GM11168 (cell line): ENCODE data around the gene C12orf43.

Experiments
- in situ Hi-C: fragments of 300-500 bp; cut with MboI; formaldehyde crosslinking; loops from one replicate; pipeline ENCODE4 v1.12.0; 2022; ENCODE audit warnings: low sequenced_read_pairs; ENCODE audit not compliant: unreplicated experiment

C12orf43 gene

DNA sequence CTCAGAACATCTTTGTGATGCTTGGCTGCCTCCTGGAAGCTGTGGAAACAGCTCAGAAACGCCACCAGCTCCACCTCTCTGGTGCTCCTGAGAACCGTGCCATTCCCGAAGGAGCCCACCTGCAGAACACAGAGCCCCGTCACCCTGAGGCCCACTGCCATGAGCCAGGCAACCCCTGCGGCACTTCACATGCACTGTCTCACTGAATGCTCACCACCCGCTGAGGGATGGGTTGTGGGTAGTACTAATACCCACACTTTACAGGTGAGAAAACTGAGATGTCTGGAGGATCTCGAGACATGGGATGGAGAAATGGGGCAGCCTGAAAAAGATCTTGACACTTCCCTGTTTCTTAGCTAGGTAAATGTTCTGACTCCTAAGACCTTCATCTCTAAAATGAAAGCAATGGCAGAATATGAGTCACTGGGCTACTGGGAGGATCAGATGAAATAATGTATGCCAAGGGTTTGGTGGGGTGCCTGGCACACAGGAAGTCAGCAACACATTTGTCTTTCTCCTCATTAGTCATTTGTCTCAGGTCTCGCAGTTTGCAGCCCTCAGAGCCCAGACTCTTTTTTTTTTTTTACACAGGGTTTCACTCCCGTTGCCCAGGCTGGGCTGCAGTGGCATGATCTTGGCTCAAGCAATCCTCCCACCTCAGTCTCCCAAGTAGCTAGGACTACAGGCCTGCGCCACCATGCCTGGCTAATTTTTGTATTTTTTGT, 17.5 kb upstream of the C12orf43 start:
- in situ Hi-C loops: no loop called here

- in situ Hi-C loops: no loop called here
Observed at GRCh38 chr12:121030576-121031212, 14.4 kb upstream of the C12orf43 start.

DNA sequence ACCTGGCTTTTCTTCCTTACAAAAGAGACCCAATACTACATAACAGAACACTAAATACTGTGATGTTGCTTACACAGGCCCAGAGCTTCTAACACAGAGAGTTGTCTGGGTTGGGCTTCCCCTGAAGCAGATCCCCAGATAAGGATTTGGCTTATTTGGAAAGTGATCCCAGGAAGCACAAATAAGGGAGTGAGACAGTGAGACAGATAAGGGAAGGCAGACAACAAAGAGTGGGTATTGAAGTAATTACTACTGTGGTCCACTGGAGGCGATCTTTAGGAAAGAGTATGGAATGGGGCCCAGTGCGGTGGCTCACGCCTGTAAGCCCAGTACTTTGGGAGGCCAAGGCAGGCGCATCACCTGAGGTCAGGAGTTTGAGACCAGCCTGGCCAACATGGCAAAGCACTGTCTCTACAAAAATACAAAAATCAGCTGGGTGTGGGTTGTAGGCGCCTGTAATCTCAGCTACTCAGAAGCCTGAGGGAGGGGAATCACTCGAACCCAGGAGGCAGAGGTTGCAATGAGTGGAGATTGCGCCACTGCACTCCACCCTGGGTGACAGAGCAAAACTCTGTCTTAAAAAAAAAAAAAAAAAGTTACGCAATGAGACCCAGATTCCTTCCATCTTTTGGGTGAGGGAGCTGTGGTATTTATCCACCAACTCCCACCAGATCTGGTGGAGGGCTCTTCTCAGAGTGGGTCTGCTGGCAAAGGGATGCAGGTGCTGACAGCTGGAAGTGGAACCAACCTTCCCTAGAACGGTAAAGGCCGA, 10.2 kb upstream of the C12orf43 start:
- in situ Hi-C loops: no loop called here

- in situ Hi-C loops: no loop called here
Observed at GRCh38 chr12:121025442-121026226, 9.3 kb upstream of the C12orf43 start.

GRCh38 chr12:121023799-121024198, 7.5 kb upstream of the C12orf43 start:
- in situ Hi-C loops: no loop called here

DNA sequence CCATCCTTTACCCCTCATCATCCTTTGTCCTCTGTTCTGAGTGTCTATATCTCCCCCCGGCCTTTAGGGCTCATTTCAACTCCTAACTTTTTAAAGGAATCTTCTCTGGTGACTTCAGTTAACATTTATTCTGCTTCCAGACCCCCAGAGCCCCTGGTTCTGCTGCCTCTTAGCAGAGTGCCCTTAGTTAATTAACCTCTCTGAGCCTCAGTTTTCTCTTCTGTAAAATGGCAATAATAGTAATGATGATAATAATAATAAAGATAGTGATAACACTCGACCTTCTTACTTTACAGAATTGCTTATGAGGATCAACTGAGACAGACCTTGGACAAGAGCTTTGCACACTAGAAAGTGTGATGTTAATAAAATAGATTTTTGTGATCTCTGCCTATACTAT, 6.4 kb upstream of the C12orf43 start:
- in situ Hi-C loops: no loop called here

DNA sequence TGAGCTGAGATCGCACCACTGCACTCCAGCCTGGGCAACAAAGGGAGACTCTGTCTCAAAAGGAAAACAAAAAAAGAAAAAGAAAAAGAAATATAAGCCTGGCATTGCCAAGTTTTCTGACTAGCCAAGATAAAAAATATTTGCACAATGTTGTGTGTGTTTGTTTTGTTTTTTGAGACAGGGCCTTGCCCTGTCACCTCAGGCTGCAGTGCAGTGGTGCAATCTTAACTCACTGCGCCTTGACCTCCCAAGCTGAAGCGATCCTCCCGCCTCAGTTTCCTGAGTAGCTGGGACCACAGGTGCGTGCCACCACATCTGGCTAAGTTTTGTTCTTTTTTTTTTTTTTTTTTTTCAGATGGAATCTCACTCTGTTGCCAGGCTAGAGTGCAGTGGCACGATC, 5.5 kb upstream of the C12orf43 start:
- in situ Hi-C loops: no loop called here

- in situ Hi-C loops: no loop called here
Observed at GRCh38 chr12:121018860-121019617, 2.8 kb upstream of the C12orf43 start.

DNA sequence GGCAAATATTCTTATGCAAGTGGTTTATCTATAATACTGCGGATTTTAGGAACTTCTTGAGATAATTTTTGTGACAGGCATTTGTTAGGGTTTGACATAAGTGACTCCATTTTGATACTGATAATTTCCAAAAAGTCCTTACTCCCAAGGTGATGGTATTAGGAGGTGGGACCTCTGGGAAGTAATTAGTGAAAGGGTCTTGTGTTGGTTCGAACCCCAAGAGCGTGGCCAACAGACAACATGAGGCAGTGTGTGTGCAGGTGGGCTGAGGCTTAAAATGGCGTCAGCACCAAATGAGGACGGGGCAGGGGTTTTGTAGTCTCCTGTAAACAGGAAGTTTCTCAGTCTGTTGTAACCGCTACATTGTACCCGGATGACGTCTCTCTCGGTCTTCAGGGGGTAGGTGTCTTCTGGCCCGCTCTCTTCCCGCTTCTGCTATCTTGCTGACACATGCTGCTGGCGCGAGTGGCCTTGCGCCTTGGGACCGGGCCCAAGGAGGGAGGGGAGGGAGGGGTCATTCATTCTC, 1.7 kb upstream of the C12orf43 start:
- in situ Hi-C loops: no loop called here

- in situ Hi-C loops: no loop called here
Observed at GRCh38 chr12:121013715-121014114, 2.6 kb downstream of the C12orf43 start.

GRCh38 chr12:121011820-121012219, 4.5 kb downstream of the C12orf43 start:
- in situ Hi-C loops: no loop called here

GRCh38 chr12:121010860-121011259, 5.4 kb downstream of the C12orf43 start:
- in situ Hi-C loops: no loop called here

DNA sequence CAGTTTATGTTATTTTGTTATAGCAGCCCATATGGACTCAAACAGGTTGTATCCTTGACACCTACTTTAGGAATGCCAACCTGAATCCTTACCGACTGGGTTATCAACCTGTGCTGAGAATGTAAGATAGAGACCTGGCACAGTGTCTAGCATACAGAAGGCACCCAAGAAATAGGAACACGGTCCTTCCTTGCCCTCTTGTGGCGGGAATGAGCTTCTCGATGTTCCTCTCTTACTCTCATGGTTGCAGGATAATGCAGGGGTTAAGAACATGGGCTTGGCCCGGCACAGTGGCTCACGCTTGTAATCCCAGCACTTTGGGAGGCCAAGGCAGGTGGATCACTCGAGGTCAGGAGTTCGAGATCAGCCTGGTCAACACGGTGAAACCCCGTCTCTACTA, 6.5 kb downstream of the C12orf43 start:
- in situ Hi-C loops: no loop called here

- in situ Hi-C loops: no loop called here
Observed at GRCh38 chr12:121008347-121009098, 7.8 kb downstream of the C12orf43 start.

DNA sequence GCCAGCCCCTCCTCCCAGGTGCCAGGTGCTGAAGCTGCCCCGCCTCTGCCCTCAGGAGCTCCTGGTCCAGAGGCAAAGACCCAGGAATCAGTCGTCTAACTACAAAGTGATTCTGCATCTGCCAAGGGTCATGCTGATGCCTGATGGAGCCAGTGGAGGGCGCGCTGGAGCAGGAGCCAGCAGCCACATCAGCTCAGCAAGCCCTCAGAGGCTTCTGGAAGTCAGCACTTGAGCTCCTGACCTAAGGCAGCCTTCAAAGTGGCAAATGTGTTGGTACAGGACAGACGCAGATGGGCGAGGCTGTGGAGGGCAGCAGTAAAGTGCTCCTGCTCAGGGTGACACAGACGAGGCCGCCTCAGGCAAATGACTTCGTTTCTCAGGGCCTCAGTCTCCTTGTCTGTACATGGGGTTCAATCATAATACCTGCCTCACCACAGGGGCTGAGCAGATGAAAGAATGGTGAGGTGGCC, 10.9 kb downstream of the C12orf43 start:
- in situ Hi-C loops: no loop called here

DNA sequence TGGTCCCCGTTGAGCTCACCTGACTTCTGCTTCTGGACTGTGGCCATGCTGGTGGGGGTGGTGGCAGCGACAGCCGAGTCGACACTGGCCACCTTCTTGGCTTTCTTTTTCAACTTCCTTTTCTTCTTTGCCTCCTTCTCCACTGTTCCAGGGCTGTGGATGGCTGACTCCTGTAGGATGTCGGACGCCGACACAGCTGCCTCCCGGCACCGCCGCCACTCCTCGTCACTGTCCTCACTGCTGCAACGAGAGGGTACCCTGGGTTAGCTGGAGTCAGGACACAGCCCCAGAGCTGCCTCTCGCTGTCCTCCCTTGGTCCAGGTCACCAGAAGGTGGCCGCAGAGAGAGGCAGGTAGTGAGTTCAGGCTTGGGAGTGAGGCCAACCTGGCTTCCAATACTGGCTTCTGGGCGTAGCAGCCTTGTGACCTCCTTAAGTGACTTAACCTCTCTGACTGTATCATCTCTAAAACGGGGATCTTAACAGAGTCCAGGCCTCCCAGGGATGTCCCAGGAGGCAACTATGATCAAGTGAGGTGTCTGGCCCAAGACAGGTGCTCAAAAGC, 12.0 kb downstream of the C12orf43 start:
- in situ Hi-C loops: no loop called here

GRCh38 chr12:121003650-121004049, 12.6 kb downstream of the C12orf43 start:
- in situ Hi-C loops: no loop called here

DNA sequence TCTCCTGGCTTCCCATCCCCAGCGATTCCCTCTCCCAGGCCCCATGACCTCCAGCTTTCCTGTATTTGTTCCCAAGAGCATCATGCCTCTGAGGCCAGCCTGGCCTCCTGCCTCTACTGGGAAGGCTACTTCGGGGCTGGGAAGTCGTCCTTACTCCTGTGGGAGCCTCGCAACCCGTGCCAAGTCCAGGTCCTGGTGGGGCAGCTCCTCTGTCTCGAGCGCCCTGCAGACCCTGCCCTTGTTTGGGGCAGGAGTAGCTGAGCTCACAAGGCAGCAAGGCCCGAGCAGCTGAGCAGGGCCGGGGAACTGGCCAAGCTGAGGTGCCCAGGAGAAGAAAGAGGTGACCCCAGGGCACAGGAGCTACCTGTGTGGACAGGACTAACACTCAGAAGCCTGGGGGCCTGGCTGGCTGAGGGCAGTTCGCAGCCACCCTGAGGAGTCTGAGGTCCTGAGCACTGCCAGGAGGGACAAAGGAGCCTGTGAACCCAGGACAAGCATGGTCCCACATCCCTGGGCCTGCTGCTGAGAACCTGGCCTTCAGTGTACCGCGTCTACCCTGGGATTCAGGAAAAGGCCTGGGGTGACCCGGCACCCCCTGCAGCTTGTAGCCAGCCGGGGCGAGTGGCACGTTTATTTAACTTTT, 14.3 kb downstream of the C12orf43 start:
- in situ Hi-C loops: no loop called here
